Stimulated activated CD4-positive, alpha-beta T cell treated with anti-CD3 and anti-CD28 coated beads, Interleukin-2, amount 100 ng/mL, for 48 hours (primary cell): Measurements from ENCODE around the gene CCDC82.
"Not testable (repeated sequence)": the region's sequence is repeated elsewhere in the genome, so short reads cannot be mapped to it uniquely, and the experiment has no call there.

Source experiments
- DNase-seq, 2 donors: peaks; one replicate each; pipeline ENCODE4 v3.0.0-alpha.2; 2020

The CCDC82 gene

GRCh38 chr11:96389720-96390487 is at the start of gene CCDC82, which contains the start of gene JRKL:
TSS of gene CCDC82 (minus strand) at chr11:96389912. CDS start at chr11:96384747, 5,165 bp downstream.
TSS of gene JRKL (plus strand) at chr11:96390013. CDS start at chr11:96390650, 637 bp downstream.
- DNase-seq: peak; percentile 98

DNA sequence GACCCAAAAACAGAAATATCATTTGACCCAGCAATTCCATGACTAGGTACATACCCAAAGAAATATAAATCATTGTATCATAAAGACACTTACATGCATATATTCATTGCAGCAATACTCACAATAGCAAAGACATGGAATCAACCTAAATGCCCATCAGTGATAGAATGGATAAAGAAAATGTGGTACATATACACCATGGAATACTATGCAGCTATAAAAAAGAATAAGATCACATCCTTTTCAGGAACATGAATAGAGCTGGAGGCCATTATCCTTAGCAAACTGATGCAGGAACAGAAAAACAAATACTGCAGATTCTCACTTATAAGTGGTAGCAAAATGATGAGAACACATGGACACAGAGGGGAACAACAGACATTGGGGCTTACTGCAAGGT is 42.9 kb upstream of the CCDC82 start:
- not testable (repeated sequence) for DNase-seq

- no peak for DNase-seq
These were observed 41.0 kb upstream of the CCDC82 start for GRCh38 chr11:96430668-96431067.

DNA sequence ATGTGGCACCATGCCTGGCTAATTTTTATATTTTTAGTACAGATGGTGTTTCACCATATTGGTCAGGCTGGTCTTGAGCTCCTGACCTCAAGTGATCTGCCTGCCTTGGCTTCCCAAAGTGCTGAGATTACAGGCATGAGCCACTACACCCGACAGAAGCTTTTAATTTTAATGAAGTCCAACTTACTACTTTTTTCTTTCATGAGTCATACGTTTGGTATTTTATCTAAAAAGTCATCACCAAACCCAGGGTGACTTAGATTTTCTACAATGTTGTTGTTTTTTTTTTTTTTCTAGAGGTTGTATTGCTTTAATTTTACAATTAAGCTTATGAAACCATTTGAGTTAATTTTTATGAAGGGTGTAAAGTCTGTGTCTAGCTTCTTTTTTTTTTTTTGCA is 35.0 kb upstream of the CCDC82 start:
- DNase-seq: no peak

GRCh38 chr11:96413408-96413807 is 23.7 kb upstream of the CCDC82 start:
- no peak for DNase-seq

- no peak for DNase-seq
These were observed 23.2 kb upstream of the CCDC82 start for GRCh38 chr11:96412761-96413381.

DNA sequence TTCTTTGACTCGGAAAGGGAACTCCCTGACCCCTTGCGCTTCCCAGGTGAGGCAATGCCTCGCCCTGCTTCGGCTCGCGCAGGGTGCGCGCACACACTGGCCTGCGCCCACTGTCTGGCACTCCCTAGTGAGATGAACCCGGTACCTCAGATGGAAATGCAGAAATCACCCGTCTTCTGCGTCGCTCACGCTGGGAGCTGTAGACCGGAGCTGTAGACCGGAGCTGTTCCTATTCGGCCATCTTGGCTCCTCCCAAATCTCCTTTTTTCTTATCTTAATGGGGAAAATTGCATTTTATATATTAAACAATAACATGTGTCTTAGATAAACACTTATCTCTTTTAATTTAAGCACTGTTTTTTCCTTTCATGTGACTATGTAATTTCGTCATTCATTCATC is 21.7 kb upstream of the CCDC82 start:
- DNase-seq: not testable (repeated sequence)

- DNase-seq: no peak
These were observed 11.0 kb upstream of the CCDC82 start for GRCh38 chr11:96400697-96401096.

GRCh38 chr11:96397863-96398262 is 8.2 kb upstream of the CCDC82 start:
- DNase-seq: no peak

- no peak for DNase-seq
These were observed 6.9 kb upstream of the CCDC82 start for GRCh38 chr11:96396637-96397036.

DNA sequence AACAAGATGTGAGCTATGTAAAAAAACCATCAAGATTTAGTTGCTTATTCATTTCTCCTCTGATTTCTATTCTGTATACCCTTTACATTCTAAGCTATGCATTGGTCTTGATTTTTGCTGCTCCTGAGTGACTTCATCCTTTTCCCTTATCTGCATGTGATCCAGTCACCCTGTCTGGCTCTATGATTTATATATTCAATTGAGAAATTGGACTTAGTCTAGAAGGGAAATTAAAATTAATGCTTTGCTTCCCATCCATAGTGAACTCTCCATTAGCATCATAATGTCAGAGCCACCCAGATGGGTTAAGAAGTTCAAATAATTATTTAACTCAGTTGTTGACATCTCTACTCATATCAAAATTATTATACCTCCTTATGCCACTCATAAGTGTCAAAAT is 5.1 kb upstream of the CCDC82 start:
- DNase-seq: no peak

- DNase-seq: no peak
These were observed 4.1 kb upstream of the CCDC82 start for GRCh38 chr11:96393753-96394348.

DNA sequence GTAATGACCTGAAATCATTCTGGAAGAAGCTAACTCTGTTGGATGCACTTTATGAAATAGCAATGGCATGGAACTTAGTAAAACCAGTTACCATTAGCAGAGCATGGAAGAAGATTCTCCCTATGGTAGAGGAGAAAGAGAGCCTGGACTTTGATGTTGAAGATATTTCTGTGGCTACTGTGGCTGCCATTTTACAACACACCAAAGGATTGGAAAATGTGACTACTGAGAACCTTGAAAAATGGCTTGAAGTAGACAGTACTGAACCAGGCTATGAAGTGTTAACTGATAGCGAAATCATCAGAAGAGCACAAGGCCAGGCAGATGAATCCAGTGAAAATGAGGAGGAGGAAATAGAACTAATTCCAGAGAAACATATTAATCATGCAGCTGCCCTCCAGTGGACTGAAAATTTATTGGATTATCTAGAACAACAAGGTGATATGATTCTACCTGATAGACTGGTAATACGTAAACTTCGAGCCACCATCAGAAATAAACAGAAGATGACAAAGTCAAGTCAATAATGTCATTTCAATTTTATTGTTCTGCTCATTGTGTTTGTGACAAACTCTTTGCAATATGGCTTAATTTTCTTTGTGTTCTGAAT is 2.1 kb upstream of the CCDC82 start:
- DNase-seq: no peak

- no peak for DNase-seq
These were observed 728 bp upstream of the CCDC82 start for GRCh38 chr11:96390488-96390792.

GRCh38 chr11:96388891-96389719 is 607 bp downstream of the CCDC82 start:
- no peak for DNase-seq

- DNase-seq: no peak
These were observed 4.5 kb downstream of the CCDC82 start for GRCh38 chr11:96385187-96385586.

- no peak for DNase-seq
These were observed 5.6 kb downstream of the CCDC82 start for GRCh38 chr11:96384156-96384555.

DNA sequence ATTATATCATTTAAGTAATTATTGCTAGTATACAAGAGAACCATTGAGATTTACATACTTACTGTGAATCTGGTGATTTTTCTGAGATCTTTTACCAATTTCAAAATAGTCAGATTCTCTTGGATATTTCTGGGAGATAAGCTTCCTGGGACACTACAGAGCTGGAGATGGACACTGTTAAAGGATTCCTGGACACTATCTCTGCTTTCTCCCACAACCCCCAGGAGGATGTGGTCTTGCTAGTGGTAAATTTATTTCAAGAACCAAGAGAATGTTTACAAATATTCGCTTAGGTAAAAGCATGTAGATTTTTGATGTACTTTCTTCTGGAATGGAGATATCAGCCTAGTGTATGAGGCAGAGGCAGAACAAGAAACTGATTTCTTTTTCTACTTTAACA is 12.9 kb downstream of the CCDC82 start:
- DNase-seq: no peak

DNA sequence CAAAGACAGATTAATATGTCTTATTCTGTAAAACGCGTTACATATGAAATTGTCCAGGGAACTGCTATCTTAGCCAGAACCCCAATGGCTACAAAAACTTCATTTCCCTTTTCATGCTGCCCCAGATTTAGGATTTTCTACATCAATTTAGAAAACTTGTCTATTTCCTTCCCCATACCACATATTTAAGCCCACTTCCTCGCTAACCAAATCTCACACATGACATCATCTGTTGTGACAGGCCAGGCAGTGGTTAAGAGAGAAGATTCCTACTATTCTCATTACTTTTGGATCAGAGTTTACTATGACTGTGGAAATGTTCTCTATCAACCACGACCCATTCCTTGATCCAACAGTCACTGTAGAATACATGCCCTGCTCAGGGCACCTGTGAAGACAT is 15.9 kb downstream of the CCDC82 start:
- no peak for DNase-seq

DNA sequence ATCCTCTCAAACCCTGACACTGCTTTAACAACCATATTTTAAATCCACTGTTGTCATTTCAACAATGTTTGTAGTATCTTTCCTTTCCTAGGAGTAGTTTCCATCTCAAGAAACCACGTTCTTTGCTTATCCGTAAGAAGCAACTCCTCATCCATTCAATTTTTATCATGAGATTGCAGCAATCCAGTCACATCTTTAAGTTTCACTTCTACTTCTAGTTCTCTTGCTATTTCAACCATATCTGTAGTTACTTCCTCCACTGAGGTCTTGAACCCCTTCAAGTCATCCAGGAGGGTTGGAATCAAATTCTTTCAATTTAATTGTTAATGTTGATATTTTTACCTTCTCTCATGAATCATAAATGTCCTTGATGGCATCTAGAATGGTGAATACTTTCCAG is 22.4 kb downstream of the CCDC82 start:
- DNase-seq: no peak

- DNase-seq: no peak
These were observed 23.7 kb downstream of the CCDC82 start for GRCh38 chr11:96366024-96366423.

- no peak for DNase-seq
These were observed 24.2 kb downstream of the CCDC82 start for GRCh38 chr11:96365493-96365892.

GRCh38 chr11:96361778-96362177 is 27.9 kb downstream of the CCDC82 start:
- no peak for DNase-seq
